GM06990 (cell line): ENCODE results near the gene UBAC2.

ENCODE experiments used
- DNase-seq: peaks from one replicate; pipeline ENCODE4 v3.0.0-alpha.2; 2011; ENCODE audit not compliant: insufficient read length; ENCODE audit errors: extremely low read depth
- H3K27me3 ChIP-seq: replicated peaks from 2 replicates; pipeline ENCODE4 v1.6.0; 2011; ENCODE audit warnings: low read length; ENCODE audit not compliant: control insufficient read depth, insufficient read depth
- H3K36me3 ChIP-seq: 2 replicates; pipeline ENCODE4 v1.5.1; 2011; ENCODE audit warnings: low read length; ENCODE audit not compliant: control insufficient read depth, insufficient read depth
- H3K4me3 ChIP-seq: replicated peaks from 2 replicates; pipeline ENCODE4 v1.5.1; 2011; ENCODE audit warnings: low read depth, mild to moderate bottlenecking, control low read depth, low read length
- CTCF ChIP-seq: IDR thresholded peaks from 2 replicates; pipeline ENCODE4 v1.5.1; 2011; ENCODE audit warnings: low read length, control low read depth, mild to moderate bottlenecking, inconsistent platforms; ENCODE audit not compliant: insufficient read depth, poor library complexity, severe bottlenecking

UBAC2 gene

DNA sequence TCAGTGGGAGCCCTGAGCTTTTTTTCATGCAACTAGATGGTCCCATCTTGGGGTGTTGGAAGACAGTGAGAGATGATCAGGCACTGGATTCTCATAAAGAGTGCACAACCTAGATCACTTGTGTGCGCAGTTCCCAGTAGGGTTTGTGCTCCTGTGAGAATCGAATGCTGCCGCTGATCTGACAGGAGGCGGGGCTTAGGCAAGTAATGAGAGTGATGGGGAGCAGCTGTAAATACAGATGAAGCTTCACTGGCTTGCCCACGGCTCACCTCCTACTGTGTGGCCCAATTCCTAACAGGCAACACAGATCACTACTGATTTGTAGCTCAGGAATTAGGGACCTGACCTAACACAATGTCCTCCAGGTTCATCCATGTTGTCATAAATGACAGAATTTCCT lies 43.6 kb upstream of the UBAC2 start:
- 0 out of 2 replicates have a peak, but pooled peaks cover 2% of the 10 kb centered on the region for H3K27me3 ChIP-seq
- no peak for DNase-seq
- no peaks in the 10 kb centered on the region for H3K36me3 ChIP-seq
- no peak overlapping the region for H3K4me3 ChIP-seq
- no peak for TF ChIP-seq CTCF

GRCh38 chr13:99158846-99159245 lies 41.8 kb upstream of the UBAC2 start:
- no peak for DNase-seq
- Histone ChIP-seq H3K27me3 (0 out of 2 replicates have a peak, but pooled peaks cover 2% of the 10 kb centered on the region), H3K36me3 (no peaks in the 10 kb centered on the region), H3K4me3 (no peak overlapping the region)
- TF ChIP-seq CTCF, result no peak

- H3K4me3 ChIP-seq, result no peak overlapping the region
- H3K36me3 ChIP-seq, result no peaks in the 10 kb centered on the region
- H3K27me3 ChIP-seq, result 0 out of 2 replicates have a peak, but pooled peaks cover 2% of the 10 kb centered on the region
- no peak for DNase-seq
- no peak for TF ChIP-seq CTCF
These were observed 41.2 kb upstream of the UBAC2 start for GRCh38 chr13:99159331-99160061.

GRCh38 chr13:99160415-99160814 lies 40.2 kb upstream of the UBAC2 start:
- Histone ChIP-seq H3K27me3 (0 out of 2 replicates have a peak, but pooled peaks cover 2% of the 10 kb centered on the region), H3K4me3 (no peak overlapping the region), H3K36me3 (no peaks in the 10 kb centered on the region)
- no peak for DNase-seq
- TF ChIP-seq CTCF, result no peak

DNA sequence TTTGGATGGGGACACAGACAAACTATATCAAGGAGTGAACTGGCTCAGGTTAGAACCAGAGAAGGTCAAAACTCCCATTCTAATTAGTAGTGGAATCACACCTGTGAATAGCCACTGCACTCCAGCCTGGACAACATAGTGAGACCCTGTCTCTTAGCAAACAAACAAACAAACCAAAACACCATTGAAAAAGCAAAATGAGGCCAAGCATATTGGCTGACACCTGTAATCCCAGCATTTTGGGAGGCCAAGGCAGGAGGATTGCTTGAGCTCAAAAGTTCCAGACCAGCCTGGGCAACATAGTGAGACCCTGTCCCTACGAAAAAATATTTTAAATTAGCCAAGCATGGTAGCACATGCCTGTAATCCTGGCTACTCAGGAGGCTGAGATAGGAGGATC lies 39.1 kb upstream of the UBAC2 start:
- no peak for DNase-seq
- no peak for TF ChIP-seq CTCF
- Histone ChIP-seq H3K36me3 (no peaks in the 10 kb centered on the region), H3K27me3 (0 out of 2 replicates have a peak, but pooled peaks cover 2% of the 10 kb centered on the region), H3K4me3 (no peak overlapping the region)
